Measurements from ENCODE around the gene ABCE1. TPM values are rescaled to one million over a fixed set of nuclear protein-coding genes. Genes with fewer than 3 reads are reported as not detected.

The ABCE1 gene
- polyA plus RNA-seq (2013, experiment 1 of 2): 132 TPM
- 131 TPM for polyA plus RNA-seq (2013, experiment 2 of 2)

DNA sequence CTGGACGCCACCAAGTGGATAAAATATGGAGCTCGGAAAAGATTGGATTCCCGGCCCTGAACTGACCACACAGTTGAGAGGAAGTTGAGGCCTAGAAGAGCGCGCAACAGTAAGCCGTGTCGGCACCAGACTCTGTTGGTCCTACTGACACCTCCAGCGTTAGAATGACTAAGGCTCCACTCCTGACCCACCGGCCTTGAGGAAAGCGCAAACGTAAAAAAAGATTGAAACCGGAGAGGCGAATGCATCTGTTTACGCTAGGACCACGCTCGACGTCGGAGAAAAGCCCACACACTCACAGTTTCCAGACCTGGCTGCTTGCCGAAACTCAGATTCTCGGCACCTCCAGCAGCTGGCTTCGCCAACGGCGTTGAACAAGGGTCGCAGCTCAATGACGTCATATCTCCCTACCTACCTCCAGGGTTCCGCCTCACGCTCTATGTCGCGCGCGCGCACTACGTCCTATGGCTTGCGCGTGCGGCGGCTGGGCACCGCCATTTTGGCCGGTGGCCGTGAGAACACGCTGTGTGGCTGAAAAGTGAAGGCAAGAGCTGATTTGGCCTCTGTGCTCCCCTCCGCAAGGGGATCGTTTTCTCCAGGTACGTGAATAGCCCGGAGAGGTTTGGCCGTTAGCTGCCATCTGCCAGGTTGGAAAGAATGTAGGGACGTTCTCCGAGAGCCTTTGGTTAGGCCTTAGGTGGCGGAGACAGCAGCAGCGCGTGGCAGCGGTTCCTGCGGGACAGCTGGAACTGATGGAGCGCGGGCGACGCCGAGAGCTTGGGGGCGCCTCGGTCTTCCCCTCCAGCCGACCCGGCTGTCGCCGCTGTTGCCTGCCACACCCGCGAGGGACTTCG lies at the start of gene ABCE1, which contains the start of gene ANAPC10:
Gene ABCE1, plus strand, starts transcription at position 491 of the 854 bp plus-strand sequence. CDS start 6,102 bp downstream, outside the sequence.
Gene ANAPC10, minus strand, starts transcription at position 376 of the 854 bp plus-strand sequence. CDS start 2,097 bp downstream, outside the sequence.
- peaks cover 61% of the 10 kb centered on the region for H3K79me2 ChIP-seq (ENCODE audit: control insufficient read depth, insufficient read depth, low read length)
- H3K4me1 ChIP-seq (ENCODE audit: control insufficient read depth, low read depth, low read length): peaks cover 4% of the 10 kb centered on the region
- H3K56ac ChIP-seq (ENCODE audit: low read length): peak within 1 kb of the TSS; percentile 89
- peak within 1 kb of the TSS; percentile 61 for H3K4ac ChIP-seq (ENCODE audit: low read depth, low read length)
- H3K27ac ChIP-seq (ENCODE audit: low read depth, low read length): peak within 1 kb of the TSS; percentile 69
- H3K9ac ChIP-seq (ENCODE audit: low read length): peak within 1 kb of the TSS; percentile 85
- H3K79me1 ChIP-seq (ENCODE audit: low read length): peaks cover 7% of the 10 kb centered on the region
- no peak within 1 kb of the TSS for H3K23ac ChIP-seq (ENCODE audit: low read length)
- H2BK120ac ChIP-seq (ENCODE audit: low read depth, low read length): no peak within 1 kb of the TSS
- peak within 1 kb of the TSS; percentile 0 for H3K18ac ChIP-seq (ENCODE audit: low read length)
- no CpG with 5 or more reads among the region's 67 CpGs for WGBS (ENCODE audit: extremely low coverage, insufficient coverage, low lambda C conversion rate)
- peak within 1 kb of the TSS; percentile 59 for H3K4me2 ChIP-seq (ENCODE audit: low read length)
- no peak within 1 kb of the TSS for H2BK5ac ChIP-seq (ENCODE audit: low read length)
- no peak within 1 kb of the TSS for H2AK5ac ChIP-seq (ENCODE audit: low read length)
- H4K8ac ChIP-seq (ENCODE audit: low read depth, low read length): no peak within 1 kb of the TSS
- no peaks in the 10 kb centered on the region for H3K27me3 ChIP-seq (ENCODE audit: insufficient read depth, low read length, poor library complexity)
- no peak within 1 kb of the TSS for H2BK15ac ChIP-seq (replicated peaks; ENCODE audit: low read depth)
- peak within 1 kb of the TSS; percentile 85 for H3K4me3 ChIP-seq (ENCODE audit: low read length)
- no peak within 1 kb of the TSS for H4K5ac ChIP-seq (ENCODE audit: low read length)
- DNase-seq: peak; percentile 99
- H3K36me3 ChIP-seq (ENCODE audit: control insufficient read depth, insufficient read depth, low read length): no peaks in the 10 kb centered on the region

DNA sequence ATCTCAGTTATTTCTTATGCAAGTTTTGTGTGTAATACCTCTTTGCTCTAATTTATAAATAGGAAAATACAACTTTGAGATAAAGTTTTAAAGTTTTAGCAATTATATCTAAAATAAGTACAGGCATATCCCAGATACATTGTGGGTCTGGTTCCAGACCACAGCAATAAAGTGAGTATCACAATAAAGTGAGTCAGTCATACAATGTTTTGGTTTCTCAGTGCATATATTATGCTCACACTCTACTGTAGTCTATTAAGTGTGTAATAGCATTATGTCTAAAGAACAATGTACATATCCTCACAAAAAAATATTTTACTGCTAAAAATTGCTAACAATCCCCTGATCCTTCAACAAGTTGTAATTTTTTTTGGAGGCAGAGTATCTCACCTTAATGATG lies 49.3 kb upstream of the ABCE1 start:
- Histone ChIP-seq H3K23ac (ENCODE audit: low read length) (no peak overlapping the region), H3K9ac (ENCODE audit: low read length) (no peak overlapping the region), H3K4me3 (ENCODE audit: low read length) (no peak overlapping the region), H3K18ac (ENCODE audit: low read length) (no peak overlapping the region), H2AK5ac (ENCODE audit: low read length) (no peak overlapping the region), H3K79me1 (ENCODE audit: low read length) (no peaks in the 10 kb centered on the region), H3K4me1 (ENCODE audit: control insufficient read depth, low read depth, low read length) (no peaks in the 10 kb centered on the region), H3K79me2 (ENCODE audit: control insufficient read depth, insufficient read depth, low read length) (no peaks in the 10 kb centered on the region), H2BK5ac (ENCODE audit: low read length) (no peak overlapping the region), H3K36me3 (ENCODE audit: control insufficient read depth, insufficient read depth, low read length) (no peaks in the 10 kb centered on the region), H2BK15ac (replicated peaks; ENCODE audit: low read depth) (no peak overlapping the region), H2BK120ac (ENCODE audit: low read depth, low read length) (no peak overlapping the region), H3K4me2 (ENCODE audit: low read length) (no peak overlapping the region), H3K27ac (ENCODE audit: low read depth, low read length) (no peak overlapping the region), H3K27me3 (ENCODE audit: insufficient read depth, low read length, poor library complexity) (no peaks in the 10 kb centered on the region), H4K8ac (ENCODE audit: low read depth, low read length) (no peak overlapping the region), H3K56ac (ENCODE audit: low read length) (no peak overlapping the region), H3K4ac (ENCODE audit: low read depth, low read length) (no peak overlapping the region), H4K5ac (ENCODE audit: low read length) (no peak overlapping the region)
- no peak for DNase-seq

DNA sequence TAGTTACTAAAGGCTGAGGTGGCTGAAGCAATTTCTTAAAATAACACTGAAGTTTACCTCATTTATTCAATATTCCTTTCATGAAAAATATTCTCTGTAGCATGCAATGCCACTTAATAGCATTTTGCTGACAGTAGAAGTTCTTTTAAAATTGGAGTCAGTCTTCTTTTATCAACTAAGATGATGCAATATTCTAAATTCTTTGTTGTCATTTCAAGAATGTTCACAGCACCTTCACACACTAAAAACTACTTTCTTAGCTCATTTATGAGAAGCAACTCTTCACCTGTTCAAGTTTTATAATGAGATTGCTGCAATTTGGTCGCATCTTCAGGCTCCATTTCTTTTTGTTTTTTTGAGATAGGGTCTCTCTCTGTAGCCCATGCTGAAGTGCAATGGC lies 48.9 kb upstream of the ABCE1 start:
- no peak overlapping the region for H3K9ac ChIP-seq (ENCODE audit: low read length)
- H3K4me3 ChIP-seq (ENCODE audit: low read length): no peak overlapping the region
- no peak overlapping the region for H2AK5ac ChIP-seq (ENCODE audit: low read length)
- H3K4me2 ChIP-seq (ENCODE audit: low read length): no peak overlapping the region
- H3K23ac ChIP-seq (ENCODE audit: low read length): no peak overlapping the region
- no peak overlapping the region for H2BK5ac ChIP-seq (ENCODE audit: low read length)
- H3K56ac ChIP-seq (ENCODE audit: low read length): no peak overlapping the region
- no peak overlapping the region for H3K18ac ChIP-seq (ENCODE audit: low read length)
- H4K8ac ChIP-seq (ENCODE audit: low read depth, low read length): no peak overlapping the region
- H2BK15ac ChIP-seq (replicated peaks; ENCODE audit: low read depth): no peak overlapping the region
- no peak overlapping the region for H4K5ac ChIP-seq (ENCODE audit: low read length)
- H3K4ac ChIP-seq (ENCODE audit: low read depth, low read length): no peak overlapping the region
- no peaks in the 10 kb centered on the region for H3K27me3 ChIP-seq (ENCODE audit: insufficient read depth, low read length, poor library complexity)
- no CpG with 5 or more reads among the region's 1 CpG for WGBS (ENCODE audit: extremely low coverage, insufficient coverage, low lambda C conversion rate)
- no peaks in the 10 kb centered on the region for H3K79me1 ChIP-seq (ENCODE audit: low read length)
- no peak for DNase-seq
- H3K4me1 ChIP-seq (ENCODE audit: control insufficient read depth, low read depth, low read length): no peaks in the 10 kb centered on the region
- H2BK120ac ChIP-seq (ENCODE audit: low read depth, low read length): no peak overlapping the region
- no peak overlapping the region for H3K27ac ChIP-seq (ENCODE audit: low read depth, low read length)
- no peaks in the 10 kb centered on the region for H3K36me3 ChIP-seq (ENCODE audit: control insufficient read depth, insufficient read depth, low read length)
- H3K79me2 ChIP-seq (ENCODE audit: control insufficient read depth, insufficient read depth, low read length): no peaks in the 10 kb centered on the region

DNA sequence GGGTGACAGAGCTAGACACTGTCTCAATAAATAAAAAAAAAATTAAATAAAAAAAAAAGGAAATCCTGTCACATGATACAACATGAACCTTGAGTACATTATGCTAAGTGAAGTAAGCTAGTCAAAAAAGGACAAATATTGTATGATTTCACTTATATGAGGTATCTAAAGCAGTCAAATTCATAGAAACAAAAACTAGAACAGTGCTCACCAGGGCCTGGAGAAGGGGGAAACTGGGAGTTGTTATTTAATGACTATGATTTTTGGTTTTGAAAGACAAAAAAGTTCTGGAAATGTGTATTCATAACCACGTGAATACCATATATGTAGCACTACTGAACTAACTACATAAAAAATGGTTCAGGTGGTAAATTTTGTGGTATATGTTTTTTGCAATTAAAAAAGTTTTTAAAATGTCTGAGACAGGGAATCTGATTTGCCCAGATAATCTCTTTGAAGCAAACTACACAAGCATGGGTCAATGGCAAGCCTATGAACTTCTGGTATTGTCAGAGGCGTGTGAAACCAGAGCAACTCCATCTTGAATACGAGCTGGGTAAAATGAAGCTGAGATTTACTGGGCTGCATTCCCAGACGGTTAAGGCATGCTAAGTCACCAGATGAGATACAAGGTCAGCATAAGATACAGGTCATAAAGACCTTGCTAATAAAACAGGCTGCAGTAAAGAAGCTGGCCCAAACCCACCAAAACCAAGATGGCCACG lies 42.4 kb upstream of the ABCE1 start:
- no CpG with 5 or more reads among the region's 5 CpGs for WGBS (ENCODE audit: extremely low coverage, insufficient coverage, low lambda C conversion rate)
- Histone ChIP-seq H3K79me1 (ENCODE audit: low read length) (no peaks in the 10 kb centered on the region), H3K27me3 (ENCODE audit: insufficient read depth, low read length, poor library complexity) (peaks cover 2% of the 10 kb centered on the region), H2AK5ac (ENCODE audit: low read length) (no peak overlapping the region), H4K8ac (ENCODE audit: low read depth, low read length) (no peak overlapping the region), H2BK120ac (ENCODE audit: low read depth, low read length) (peak overlapping the region; percentile 12), H3K56ac (ENCODE audit: low read length) (no peak overlapping the region), H4K5ac (ENCODE audit: low read length) (no peak overlapping the region), H2BK5ac (ENCODE audit: low read length) (no peak overlapping the region), H3K36me3 (ENCODE audit: control insufficient read depth, insufficient read depth, low read length) (no peaks in the 10 kb centered on the region), H3K79me2 (ENCODE audit: control insufficient read depth, insufficient read depth, low read length) (no peaks in the 10 kb centered on the region), H3K18ac (ENCODE audit: low read length) (no peak overlapping the region), H3K4me3 (ENCODE audit: low read length) (no peak overlapping the region), H3K23ac (ENCODE audit: low read length) (no peak overlapping the region), H3K4me2 (ENCODE audit: low read length) (no peak overlapping the region), H2BK15ac (replicated peaks; ENCODE audit: low read depth) (no peak overlapping the region), H3K9ac (ENCODE audit: low read length) (no peak overlapping the region), H3K27ac (ENCODE audit: low read depth, low read length) (no peak overlapping the region), H3K4me1 (ENCODE audit: control insufficient read depth, low read depth, low read length) (no peaks in the 10 kb centered on the region), H3K4ac (ENCODE audit: low read depth, low read length) (no peak overlapping the region)
- DNase-seq: peak; percentile 43

DNA sequence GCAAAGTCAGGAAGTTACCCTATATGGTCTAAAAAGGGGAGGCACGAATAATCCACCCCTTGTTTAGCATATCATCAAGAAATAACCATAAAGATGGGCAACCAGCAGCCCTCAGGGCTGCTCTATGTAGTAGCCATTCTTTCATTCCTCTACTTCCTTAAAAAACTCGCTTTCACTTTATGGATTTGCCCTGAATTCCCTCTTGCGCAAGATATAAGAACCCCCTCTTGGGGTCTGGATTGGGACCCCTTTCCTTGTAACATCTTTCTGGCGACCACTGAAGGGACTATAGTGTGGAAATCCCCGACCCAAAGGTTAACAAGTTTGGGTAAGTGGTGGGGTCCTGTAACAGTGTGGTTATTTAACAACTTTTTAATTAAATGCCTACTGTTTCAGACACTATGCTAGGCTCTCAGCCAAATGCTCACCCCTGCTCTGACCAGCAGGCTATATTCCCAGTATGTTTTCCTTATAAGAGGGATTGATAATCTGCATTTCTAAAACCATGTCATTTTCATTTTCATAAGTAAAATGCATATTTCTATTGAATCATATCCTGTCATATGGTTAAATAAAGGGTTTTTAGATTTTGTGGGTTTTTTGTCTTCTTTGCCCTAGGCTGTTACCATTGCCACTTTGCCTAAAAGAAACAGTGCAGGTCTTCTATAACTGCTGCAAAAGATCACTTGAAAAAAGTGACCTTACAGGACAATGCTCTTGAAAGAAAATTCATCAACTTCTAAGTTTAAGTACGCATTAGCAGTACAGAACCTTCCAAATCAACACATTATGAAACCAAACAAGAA lies 41.6 kb upstream of the ABCE1 start:
- no peaks in the 10 kb centered on the region for H3K79me2 ChIP-seq (ENCODE audit: control insufficient read depth, insufficient read depth, low read length)
- H2BK15ac ChIP-seq (replicated peaks; ENCODE audit: low read depth): no peak overlapping the region
- no peak overlapping the region for H3K18ac ChIP-seq (ENCODE audit: low read length)
- no peak overlapping the region for H3K56ac ChIP-seq (ENCODE audit: low read length)
- H2BK5ac ChIP-seq (ENCODE audit: low read length): no peak overlapping the region
- H4K8ac ChIP-seq (ENCODE audit: low read depth, low read length): no peak overlapping the region
- H2BK120ac ChIP-seq (ENCODE audit: low read depth, low read length): no peak overlapping the region
- peaks cover 2% of the 10 kb centered on the region for H3K27me3 ChIP-seq (ENCODE audit: insufficient read depth, low read length, poor library complexity)
- no peak overlapping the region for H4K5ac ChIP-seq (ENCODE audit: low read length)
- no peak overlapping the region for H3K23ac ChIP-seq (ENCODE audit: low read length)
- no peaks in the 10 kb centered on the region for H3K4me1 ChIP-seq (ENCODE audit: control insufficient read depth, low read depth, low read length)
- H3K4ac ChIP-seq (ENCODE audit: low read depth, low read length): no peak overlapping the region
- H3K27ac ChIP-seq (ENCODE audit: low read depth, low read length): no peak overlapping the region
- DNase-seq: no peak
- H3K79me1 ChIP-seq (ENCODE audit: low read length): no peaks in the 10 kb centered on the region
- H2AK5ac ChIP-seq (ENCODE audit: low read length): no peak overlapping the region
- no peak overlapping the region for H3K4me3 ChIP-seq (ENCODE audit: low read length)
- no peak overlapping the region for H3K4me2 ChIP-seq (ENCODE audit: low read length)
- no CpG with 5 or more reads among the region's 6 CpGs for WGBS (ENCODE audit: extremely low coverage, insufficient coverage, low lambda C conversion rate)
- no peak overlapping the region for H3K9ac ChIP-seq (ENCODE audit: low read length)
- no peaks in the 10 kb centered on the region for H3K36me3 ChIP-seq (ENCODE audit: control insufficient read depth, insufficient read depth, low read length)
